ENCODE data around the gene MAP4.

- TF ChIP-seq, protein P1, sequence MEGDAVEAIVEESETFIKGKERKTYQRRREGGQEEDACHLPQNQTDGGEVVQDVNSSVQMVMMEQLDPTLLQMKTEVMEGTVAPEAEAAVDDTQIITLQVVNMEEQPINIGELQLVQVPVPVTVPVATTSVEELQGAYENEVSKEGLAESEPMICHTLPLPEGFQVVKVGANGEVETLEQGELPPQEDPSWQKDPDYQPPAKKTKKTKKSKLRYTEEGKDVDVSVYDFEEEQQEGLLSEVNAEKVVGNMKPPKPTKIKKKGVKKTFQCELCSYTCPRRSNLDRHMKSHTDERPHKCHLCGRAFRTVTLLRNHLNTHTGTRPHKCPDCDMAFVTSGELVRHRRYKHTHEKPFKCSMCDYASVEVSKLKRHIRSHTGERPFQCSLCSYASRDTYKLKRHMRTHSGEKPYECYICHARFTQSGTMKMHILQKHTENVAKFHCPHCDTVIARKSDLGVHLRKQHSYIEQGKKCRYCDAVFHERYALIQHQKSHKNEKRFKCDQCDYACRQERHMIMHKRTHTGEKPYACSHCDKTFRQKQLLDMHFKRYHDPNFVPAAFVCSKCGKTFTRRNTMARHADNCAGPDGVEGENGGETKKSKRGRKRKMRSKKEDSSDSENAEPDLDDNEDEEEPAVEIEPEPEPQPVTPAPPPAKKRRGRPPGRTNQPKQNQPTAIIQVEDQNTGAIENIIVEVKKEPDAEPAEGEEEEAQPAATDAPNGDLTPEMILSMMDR (IDR thresholded peaks at IDR 0.05) = no peak
- no peak for TF ChIP-seq POLR2AphosphoS5 (IDR thresholded peaks at IDR 0.05)
Observed at GRCh38 chr3:47978386-47978785, 37.8 kb downstream of the MAP4 start.

All from gastroesophageal sphincter (tissue), 3 donors.